ENCODE data around the gene COL11A1.
A peak's percentile ranks its signal among the peaks of the same experiment; 100 is the strongest.
"Not testable (repeated sequence)": the region's sequence is repeated elsewhere in the genome, so short reads cannot be mapped to it uniquely, and the experiment has no call there.

Gene COL11A1

GRCh38 chr1:103075316-103076000, 32.9 kb downstream of the COL11A1 start:
- no peak for DNase-seq

- no peak for DNase-seq
These were observed 34.1 kb downstream of the COL11A1 start for GRCh38 chr1:103074224-103074623.

- no peak for DNase-seq
These were observed 39.1 kb downstream of the COL11A1 start for GRCh38 chr1:103069201-103069600.

GRCh38 chr1:103063921-103064320, 44.4 kb downstream of the COL11A1 start:
- DNase-seq: no peak

GRCh38 chr1:103058391-103058790, 49.9 kb downstream of the COL11A1 start:
- DNase-seq: no peak

- DNase-seq: no peak
These were observed 51.9 kb downstream of the COL11A1 start for GRCh38 chr1:103056423-103056822.

GRCh38 chr1:103028110-103028509, 80.2 kb downstream of the COL11A1 start:
- DNase-seq: not testable (repeated sequence)

- DNase-seq: no peak
These were observed 82.4 kb downstream of the COL11A1 start for GRCh38 chr1:103025858-103026409.

GRCh38 chr1:103024051-103024450, 84.3 kb downstream of the COL11A1 start:
- no peak for DNase-seq

- no peak for DNase-seq
These were observed 106.3 kb downstream of the COL11A1 start for GRCh38 chr1:103002005-103002404.

GRCh38 chr1:102978874-102979273, 129.4 kb downstream of the COL11A1 start:
- no peak for DNase-seq

- DNase-seq: no peak
These were observed 131.0 kb downstream of the COL11A1 start for GRCh38 chr1:102977292-102977691.

GRCh38 chr1:102970496-102971078, 137.7 kb downstream of the COL11A1 start:
- peak in 1 of 2 experiments; percentile 37 for DNase-seq

GRCh38 chr1:102967786-102968185, 140.5 kb downstream of the COL11A1 start:
- DNase-seq: no peak

GRCh38 chr1:102961549-102961948, 146.8 kb downstream of the COL11A1 start:
- no peak for DNase-seq

- DNase-seq: no peak
These were observed 153.7 kb downstream of the COL11A1 start for GRCh38 chr1:102954576-102954975.

- DNase-seq: no peak
These were observed 155.9 kb downstream of the COL11A1 start for GRCh38 chr1:102952400-102952799.

GRCh38 chr1:102942324-102942723, 166.0 kb downstream of the COL11A1 start:
- DNase-seq: no peak

GRCh38 chr1:102941366-102941947, 166.9 kb downstream of the COL11A1 start:
- no peak for DNase-seq

- DNase-seq: no peak
These were observed 170.9 kb downstream of the COL11A1 start for GRCh38 chr1:102937401-102937800.

- not testable (repeated sequence) for DNase-seq
These were observed 175.0 kb downstream of the COL11A1 start for GRCh38 chr1:102933362-102933761.

- no peak for DNase-seq
These were observed 188.7 kb downstream of the COL11A1 start for GRCh38 chr1:102919659-102920058.

GRCh38 chr1:102901996-102902395, 206.3 kb downstream of the COL11A1 start:
- DNase-seq: no peak

- DNase-seq: no peak
These were observed 208.4 kb downstream of the COL11A1 start for GRCh38 chr1:102899935-102900334.
